Osteocyte (in vitro differentiated cells): Measurements from ENCODE around the gene PARL. TPM values are rescaled to one million over a fixed set of nuclear protein-coding genes. Genes with fewer than 3 reads are reported as not detected.
A peak's percentile ranks its signal among the peaks of the same experiment; 100 is the strongest.

Experiments used
- DNase-seq: peaks from one replicate; pipeline ENCODE4 v3.0.0; 2021; ENCODE audit warnings: mixed read lengths; ENCODE audit not compliant: unreplicated experiment; ENCODE audit errors: extremely low spot score
- H3K27ac Mint-ChIP-seq: one replicate; pipeline ENCODE4 v1.8.0; 2021; ENCODE audit warnings: mild to moderate bottlenecking, mixed read lengths; ENCODE audit not compliant: unreplicated experiment
- H3K27me3 Mint-ChIP-seq: one replicate; pipeline ENCODE4 v1.8.0; 2021; ENCODE audit warnings: mixed read lengths; ENCODE audit not compliant: unreplicated experiment
- H3K36me3 Mint-ChIP-seq: one replicate; pipeline ENCODE4 v1.8.0; 2021; ENCODE audit warnings: mixed read lengths; ENCODE audit not compliant: unreplicated experiment
- H3K4me1 Mint-ChIP-seq: one replicate; pipeline ENCODE4 v1.8.0; 2021; ENCODE audit warnings: mixed read lengths; ENCODE audit not compliant: unreplicated experiment
- H3K4me3 Mint-ChIP-seq: one replicate; pipeline ENCODE4 v1.8.0; 2021; ENCODE audit warnings: mild to moderate bottlenecking, moderate library complexity, mixed read lengths; ENCODE audit not compliant: unreplicated experiment
- H3K9me3 Mint-ChIP-seq: one replicate; pipeline ENCODE4 v1.8.0; 2021; ENCODE audit warnings: mixed read lengths; ENCODE audit not compliant: unreplicated experiment
- CTCF ChIP-seq: fragments of 200-600 bp; sonication (generic); IDR thresholded peaks from 2 replicates; pipeline ENCODE4 v1.5.0; 2021; ENCODE audit warnings: antibody characterized with exemption, mild to moderate bottlenecking, moderate library complexity
- total RNA-seq: library from RNA; stranded (reverse); gene quantifications from 2 replicates; pipeline ENCODE4 v1.2.1, GENCODE V29; 2021

The PARL gene
- total RNA-seq, 1 donor from 2014 or later: 45.5 TPM

DNA sequence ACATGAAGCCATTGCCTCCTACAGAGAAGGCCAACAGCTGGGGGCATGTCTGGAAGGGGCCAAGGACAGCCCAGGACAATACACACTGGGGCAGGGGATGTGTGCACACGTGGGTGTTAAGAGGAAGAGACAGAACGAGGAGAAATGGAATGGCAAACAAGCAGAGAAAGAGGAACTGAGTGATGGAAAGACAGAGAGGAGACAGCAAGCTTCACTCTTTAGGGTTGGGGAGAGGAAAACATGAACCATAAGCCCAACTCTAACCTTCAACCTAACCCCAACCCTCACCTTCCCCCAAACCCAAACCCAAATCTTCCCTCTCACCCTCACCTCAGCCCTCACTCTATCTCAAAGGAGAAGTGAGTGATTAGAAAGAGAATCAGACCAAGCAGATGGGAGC, 11.9 kb upstream of the PARL start:
- Mint-ChIP-seq H3K4me1 (no peaks in the 10 kb centered on the region), H3K27ac (no peak overlapping the region), H3K36me3 (no peaks in the 10 kb centered on the region), H3K9me3 (no peaks in the 10 kb centered on the region), H3K27me3 (peaks cover 34% of the 10 kb centered on the region), H3K4me3 (no peak overlapping the region)
- TF ChIP-seq CTCF: no peak
- no peak for DNase-seq

DNA sequence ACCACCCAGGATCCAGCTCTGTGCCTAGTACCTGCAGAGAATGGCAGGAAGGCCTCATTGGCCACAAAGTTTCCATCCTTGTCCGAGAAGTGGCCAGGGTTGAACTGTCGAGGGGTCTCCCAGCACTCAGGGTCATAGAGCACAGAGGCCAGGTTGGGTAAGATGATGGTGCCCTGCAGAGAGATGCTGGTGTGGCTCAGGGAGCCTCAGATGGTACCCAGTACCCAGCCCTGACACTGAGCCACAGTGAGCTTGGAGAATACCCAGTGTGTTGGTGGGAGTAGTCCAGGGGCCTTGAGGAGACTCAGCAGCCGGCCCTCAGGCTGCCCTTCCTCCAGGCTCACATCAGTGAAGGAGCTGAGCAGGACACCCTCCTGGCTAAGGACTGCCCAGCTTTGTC, 11.5 kb upstream of the PARL start:
- peaks cover 30% of the 10 kb centered on the region for H3K27me3 Mint-ChIP-seq
- no peak for TF ChIP-seq CTCF
- H3K9me3 Mint-ChIP-seq: no peaks in the 10 kb centered on the region
- no peak overlapping the region for H3K4me3 Mint-ChIP-seq
- no peak overlapping the region for H3K27ac Mint-ChIP-seq
- H3K4me1 Mint-ChIP-seq: no peaks in the 10 kb centered on the region
- no peaks in the 10 kb centered on the region for H3K36me3 Mint-ChIP-seq
- DNase-seq: no peak

GRCh38 chr3:183895774-183896173, 11.1 kb upstream of the PARL start:
- Mint-ChIP-seq H3K9me3 (no peaks in the 10 kb centered on the region), H3K36me3 (no peaks in the 10 kb centered on the region), H3K27me3 (peaks cover 32% of the 10 kb centered on the region), H3K4me1 (no peaks in the 10 kb centered on the region), H3K4me3 (no peak overlapping the region), H3K27ac (no peak overlapping the region)
- TF ChIP-seq CTCF: no peak
- no peak for DNase-seq

- no peak for DNase-seq
- Mint-ChIP-seq H3K36me3 (no peaks in the 10 kb centered on the region), H3K27ac (no peak overlapping the region), H3K4me1 (no peaks in the 10 kb centered on the region), H3K4me3 (no peak overlapping the region), H3K27me3 (peaks cover 28% of the 10 kb centered on the region), H3K9me3 (no peaks in the 10 kb centered on the region)
- TF ChIP-seq CTCF: peak; percentile 84
These were observed 10.6 kb upstream of the PARL start for GRCh38 chr3:183895296-183895695.

DNA sequence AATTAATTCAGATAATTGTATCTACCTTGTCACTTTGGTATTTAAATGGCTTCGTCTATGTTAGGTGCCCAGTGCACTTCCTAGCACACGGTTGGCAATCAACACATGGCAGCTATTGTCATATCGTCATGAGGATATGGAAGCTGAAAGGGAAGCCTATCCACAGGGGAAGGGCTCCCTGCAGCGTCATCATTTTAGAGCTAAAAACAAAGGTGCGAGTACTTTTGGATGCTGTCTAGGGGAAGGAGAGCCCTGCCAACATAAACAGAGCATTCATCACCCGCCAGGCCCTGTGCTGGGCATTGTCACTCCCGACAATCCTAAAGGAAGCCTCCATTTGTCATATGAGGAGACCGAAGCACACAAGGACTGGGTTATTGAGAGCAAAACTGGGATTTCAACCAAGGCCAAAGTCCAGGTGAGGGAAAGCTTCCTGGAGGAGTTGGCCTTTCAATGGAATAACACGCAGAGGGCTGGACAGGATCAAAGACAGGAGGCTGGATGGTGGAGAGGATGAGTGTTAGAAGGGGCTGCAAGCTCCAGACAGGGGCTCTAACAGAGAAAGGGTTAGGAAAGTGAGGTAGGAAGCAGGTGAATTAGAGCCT, 8.0 kb upstream of the PARL start:
- H3K9me3 Mint-ChIP-seq: no peaks in the 10 kb centered on the region
- no peaks in the 10 kb centered on the region for H3K4me1 Mint-ChIP-seq
- no peak for TF ChIP-seq CTCF
- H3K27ac Mint-ChIP-seq: no peak overlapping the region
- H3K36me3 Mint-ChIP-seq: no peaks in the 10 kb centered on the region
- no peak for DNase-seq
- no peak overlapping the region for H3K4me3 Mint-ChIP-seq
- peaks cover 30% of the 10 kb centered on the region for H3K27me3 Mint-ChIP-seq
